Measurements from ENCODE around the gene INTS12.

Gene INTS12

GRCh38 chr4:105679186-105679585, 29.3 kb downstream of the INTS12 start:
- Histone ChIP-seq H3K27ac (no peak overlapping the region), H3K4me3 (no peak overlapping the region)
- TF ChIP-seq CTCF (IDR thresholded peaks at IDR 0.05): no peak
- DNase-seq (ENCODE audit: low spot score): no peak

GRCh38 chr4:105677709-105678108, 30.8 kb downstream of the INTS12 start:
- no peak for TF ChIP-seq CTCF (IDR thresholded peaks at IDR 0.05)
- no peak overlapping the region for H3K27ac ChIP-seq
- DNase-seq (ENCODE audit: low spot score): no peak
- no peak overlapping the region for H3K4me3 ChIP-seq

- no peak for TF ChIP-seq CTCF (IDR thresholded peaks at IDR 0.05)
- H3K4me3 ChIP-seq: no peak overlapping the region
Measured at GRCh38 chr4:105674011-105674410, 34.5 kb downstream of the INTS12 start.

GRCh38 chr4:105671301-105671700, 37.2 kb downstream of the INTS12 start:
- Histone ChIP-seq H3K27ac (no peak overlapping the region), H3K4me3 (no peak overlapping the region)
- no peak for TF ChIP-seq CTCF (IDR thresholded peaks at IDR 0.05)
- DNase-seq (ENCODE audit: low spot score): no peak

More at GRCh38 chr4:105674011-105674410, 34.5 kb downstream of the INTS12 start:
- H3K27ac ChIP-seq: no peak overlapping the region
- DNase-seq (ENCODE audit: low spot score): no peak

GRCh38 chr4:105670684-105671083, 37.8 kb downstream of the INTS12 start:
- H3K4me3 ChIP-seq: no peak overlapping the region
- TF ChIP-seq CTCF (IDR thresholded peaks at IDR 0.05): no peak
- H3K27ac ChIP-seq: no peak overlapping the region
- no peak for DNase-seq (ENCODE audit: low spot score)

- TF ChIP-seq CTCF (IDR thresholded peaks at IDR 0.05): no peak
Measured at GRCh38 chr4:105666693-105667092, 41.8 kb downstream of the INTS12 start.

GRCh38 chr4:105662935-105663675, 45.4 kb downstream of the INTS12 start:
- no peak overlapping the region for H3K27ac ChIP-seq
- H3K4me3 ChIP-seq: no peak overlapping the region
- TF ChIP-seq CTCF (IDR thresholded peaks at IDR 0.05): no peak
- no peak for DNase-seq (ENCODE audit: low spot score)

More at GRCh38 chr4:105666693-105667092, 41.8 kb downstream of the INTS12 start:
- DNase-seq (ENCODE audit: low spot score): no peak
- H3K4me3 ChIP-seq: no peak overlapping the region
- H3K27ac ChIP-seq: no peak overlapping the region
